ENCODE results near the gene SLC50A1. TPM values are rescaled to one million over a fixed set of nuclear protein-coding genes. Genes with fewer than 3 reads are reported as not detected.

Gene SLC50A1
- polyA plus RNA-seq, 1 experiment = 31.4 TPM

DNA sequence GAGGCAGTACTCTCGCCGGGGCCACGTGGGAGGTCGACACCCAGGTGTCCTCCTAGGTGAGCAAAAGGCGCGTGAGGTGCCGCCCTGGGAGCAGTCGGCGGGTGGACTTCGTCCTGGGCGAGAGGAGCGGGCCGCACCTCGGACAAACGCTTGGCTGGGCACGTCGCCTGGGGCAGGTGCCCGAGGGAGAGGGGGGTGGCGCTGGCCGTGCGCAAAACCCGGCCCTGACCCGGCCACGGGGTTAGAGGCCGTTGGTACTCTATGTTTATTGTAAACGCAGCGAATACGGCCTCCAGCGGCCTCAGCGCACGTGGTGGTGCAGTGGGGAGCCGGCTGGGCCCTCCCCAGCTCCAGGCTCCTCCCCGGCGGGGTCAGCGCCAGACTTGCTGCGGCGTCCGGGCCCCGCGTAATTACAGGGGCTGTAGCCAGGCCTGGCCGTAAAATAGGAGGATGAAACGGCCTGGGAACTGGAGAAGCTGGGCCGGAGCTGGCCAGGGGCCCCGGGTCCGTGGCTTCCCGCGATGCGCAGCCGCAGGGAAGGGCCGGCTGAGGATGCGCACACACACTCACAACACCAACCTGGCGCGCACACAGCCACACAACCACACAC is 9.6 kb upstream of the SLC50A1 start:
- no peak for TF ChIP-seq CTCF (IDR thresholded peaks at IDR 0.05; ENCODE audit: low read depth, low read length)
- POLR2A ChIA-PET = no interaction called here
- no peaks in the 10 kb centered on the region; the same call in 1 of the 2 replicates for H3K9me3 ChIP-seq (ENCODE audit: control insufficient read depth, insufficient read depth, low read length)
- CTCF ChIA-PET = interaction anchor here (1.5 to 3.2 kb wide), 2 partner anchors 34 to 41 kb away, joined by 3 to 12 read pairs; no protein-coding TSS in a partner anchor
- H3K27ac ChIP-seq (ENCODE audit: low read depth, low read length) = no peak overlapping the region
- H3K4me3 ChIP-seq (ENCODE audit: low read depth, low read length) = no peak overlapping the region; the same call in 1 of the 2 replicates
- peaks cover 44% of the 10 kb centered on the region for H3K27me3 ChIP-seq (ENCODE audit: control insufficient read depth, insufficient read depth, low read length)
- DNase-seq (ENCODE audit: low read depth, low spot score) = no peak

GRCh38 chr1:155126556-155127104 is 9.0 kb upstream of the SLC50A1 start:
- peak overlapping the region; percentile 59; the same call in 1 of the 2 replicates for H3K4me3 ChIP-seq (ENCODE audit: low read depth, low read length)

DNA sequence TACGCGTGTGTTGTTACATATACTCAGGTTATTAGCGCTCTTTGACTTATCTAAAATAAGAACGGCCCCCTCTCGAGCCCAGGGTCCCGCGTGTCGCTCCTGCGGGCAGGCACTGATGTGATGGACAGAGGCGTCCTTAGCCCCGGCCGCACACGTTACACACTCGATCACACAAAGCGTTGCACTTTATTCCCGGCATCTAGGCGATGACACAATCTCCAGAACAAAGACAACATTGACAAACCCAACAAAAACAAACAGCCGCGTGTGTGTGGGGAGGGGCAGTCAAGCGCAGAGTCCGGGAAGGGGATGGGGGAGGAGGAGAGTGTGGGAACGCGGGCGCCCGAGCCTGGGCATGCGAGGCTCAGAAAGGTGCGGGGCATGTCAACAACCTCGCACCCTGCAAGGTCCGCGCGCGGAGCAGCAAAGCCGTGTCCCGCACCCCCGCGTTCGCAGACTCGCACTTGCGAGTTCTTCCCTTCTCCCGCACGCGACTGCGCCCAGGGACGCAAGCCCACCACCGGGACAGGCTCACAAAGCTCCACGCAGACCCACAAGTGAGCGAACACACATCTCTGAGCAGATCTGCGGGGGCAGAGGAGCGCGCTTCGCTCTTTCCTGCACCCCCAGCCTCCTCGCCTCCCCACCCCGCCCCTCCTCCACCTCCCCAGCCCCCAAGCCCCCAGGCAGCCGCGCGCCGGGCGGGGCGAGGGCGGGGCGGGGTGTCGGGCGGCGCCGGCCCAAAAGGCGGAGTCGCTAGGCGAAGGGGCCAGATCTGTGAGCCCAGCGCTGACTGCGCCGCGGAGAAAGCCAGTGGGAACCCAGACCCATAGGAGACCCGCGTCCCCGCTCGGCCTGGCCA is 8.3 kb upstream of the SLC50A1 start, which contains the start of gene EFNA1:
TSS of gene EFNA1 (plus strand) at position 772 of the 862 bp plus-strand sequence. CDS start 102 bp downstream, outside the sequence.
- POLR2A ChIA-PET = no interaction called here
- CTCF ChIA-PET = interaction anchor here (3.2 kb wide), 1 partner anchor 36 kb away, joined by 12 read pairs; no protein-coding TSS in a partner anchor
- TF ChIP-seq CTCF (IDR thresholded peaks at IDR 0.05; ENCODE audit: low read depth, low read length) = no peak
- H3K9me3 ChIP-seq (ENCODE audit: control insufficient read depth, insufficient read depth, low read length) = no peaks in the 10 kb centered on the region; the same call in 1 of the 2 replicates
- peaks cover 41% of the 10 kb centered on the region for H3K27me3 ChIP-seq (ENCODE audit: control insufficient read depth, insufficient read depth, low read length)
- H3K27ac ChIP-seq (ENCODE audit: low read depth, low read length) = no peak within 1 kb of the TSS
- H3K4me3 ChIP-seq (ENCODE audit: low read depth, low read length) = peak within 1 kb of the TSS; percentile 59
- DNase-seq (ENCODE audit: low read depth, low spot score) = no peak

More at GRCh38 chr1:155126556-155127104, 9.0 kb upstream of the SLC50A1 start:
- H3K27ac ChIP-seq (ENCODE audit: low read depth, low read length) = no peak overlapping the region
- no peak for TF ChIP-seq CTCF (IDR thresholded peaks at IDR 0.05; ENCODE audit: low read depth, low read length)
- POLR2A ChIA-PET = no interaction called here
- H3K27me3 ChIP-seq (ENCODE audit: control insufficient read depth, insufficient read depth, low read length) = peaks cover 41% of the 10 kb centered on the region
- CTCF ChIA-PET = interaction anchor here (1.5 to 3.2 kb wide), 2 partner anchors 35 to 41 kb away, joined by 3 to 12 read pairs; no protein-coding TSS in a partner anchor
- no peak for DNase-seq (ENCODE audit: low read depth, low spot score)
- no peaks in the 10 kb centered on the region; the same call in 1 of the 2 replicates for H3K9me3 ChIP-seq (ENCODE audit: control insufficient read depth, insufficient read depth, low read length)

DNA sequence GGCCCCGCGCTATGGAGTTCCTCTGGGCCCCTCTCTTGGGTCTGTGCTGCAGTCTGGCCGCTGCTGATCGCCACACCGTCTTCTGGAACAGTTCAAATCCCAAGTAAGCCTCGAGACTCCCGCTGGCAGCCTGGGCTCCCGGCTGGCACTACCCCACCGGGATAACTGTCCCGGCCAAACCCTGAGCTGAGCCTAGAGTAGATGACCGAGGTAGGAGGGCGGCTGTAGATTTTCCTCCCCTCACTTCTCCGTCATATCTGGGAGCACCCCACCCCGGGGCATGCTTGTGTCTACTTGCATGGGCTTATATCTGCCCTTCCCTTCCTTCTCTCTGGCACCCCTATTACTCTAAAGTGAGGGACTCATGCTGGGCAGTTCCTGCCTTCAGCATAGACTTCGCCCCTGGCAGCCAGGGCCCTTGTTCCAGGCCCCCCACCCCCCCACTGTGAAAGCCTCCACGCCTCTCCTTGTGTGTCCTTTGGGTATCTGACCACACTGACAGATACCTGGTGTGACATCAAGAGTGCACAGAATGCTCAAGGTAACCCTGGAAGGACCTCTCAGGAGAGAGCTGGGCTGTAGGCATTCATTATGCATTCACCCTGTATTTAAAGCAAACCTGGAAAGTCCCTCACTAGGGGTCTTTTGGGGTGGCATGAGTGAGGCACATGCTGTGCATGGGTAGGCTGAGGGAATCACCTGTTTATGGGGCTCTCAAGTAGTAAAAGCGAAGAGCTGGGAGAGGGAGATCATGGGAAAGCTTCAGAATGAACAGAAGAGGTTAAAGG is 7.5 kb upstream of the SLC50A1 start:
- Histone ChIP-seq H3K27ac (ENCODE audit: low read depth, low read length) (no peak overlapping the region), H3K27me3 (ENCODE audit: control insufficient read depth, insufficient read depth, low read length) (peaks cover 41% of the 10 kb centered on the region), H3K9me3 (ENCODE audit: control insufficient read depth, insufficient read depth, low read length) (no peaks in the 10 kb centered on the region; the same call in 1 of the 2 replicates), H3K4me3 (ENCODE audit: low read depth, low read length) (peak overlapping the region; percentile 57)
- DNase-seq (ENCODE audit: low read depth, low spot score) = no peak
- ChIA-PET POLR2A (interaction anchor here (0.5 to 0.7 kb wide), 2 partner anchors 12 to 214 kb away, joined by 9 read pairs; partner anchors contain the start of gene DPM3), CTCF (interaction anchor here (0.5 to 2.4 kb wide), 4 partner anchors 8 to 66 kb away, joined by 3 to 14 read pairs (median 4); partner anchors contain the start of gene KRTCAP2)
- TF ChIP-seq CTCF (IDR thresholded peaks at IDR 0.05; ENCODE audit: low read depth, low read length) = no peak

Data from AG04450 (cell line).